MM.1S (cell line): ENCODE data around the gene POC1B.

Experiments used
- DNase-seq: peaks from one replicate; pipeline ENCODE4 v3.0.0-alpha.2; 2015
- H2AFZ ChIP-seq: fragments of 300-600 bp; sonication (generic); 2 replicates; pipeline ENCODE4 v1.6.0; 2016; ENCODE audit warnings: antibody characterized with exemption, low read length
- H3F3A ChIP-seq: fragments of 300-600 bp; sonication (generic); 2 replicates; pipeline ENCODE4 v1.6.1; 2016; ENCODE audit warnings: mild to moderate bottlenecking, antibody characterized with exemption, low read length, moderate library complexity, mixed read lengths; ENCODE audit not compliant: insufficient read depth
- H3K27ac ChIP-seq: fragments of 300-600 bp; sonication (generic); 2 replicates; pipeline ENCODE4 v1.5.1; 2016; ENCODE audit warnings: mild to moderate bottlenecking, low read length
- H3K27me3 ChIP-seq: fragments of 300-600 bp; sonication (generic); replicated peaks from 2 replicates; pipeline ENCODE4 v1.6.0; 2016; ENCODE audit warnings: low read length; ENCODE audit not compliant: insufficient read depth
- H3K36me3 ChIP-seq: fragments of 300-600 bp; sonication (generic); replicated peaks from 2 replicates; pipeline ENCODE4 v1.6.1; 2016; ENCODE audit warnings: mild to moderate bottlenecking, low read length, mixed read lengths; ENCODE audit not compliant: insufficient read depth
- H3K4me1 ChIP-seq: fragments of 300-600 bp; sonication (generic); 2 replicates; pipeline ENCODE4 v1.6.1; 2016; ENCODE audit warnings: low read length, mixed read lengths
- H3K4me2 ChIP-seq: fragments of 300-600 bp; sonication (generic); 2 replicates; pipeline ENCODE4 v1.6.0; 2016; ENCODE audit warnings: low read depth, low read length
- H3K4me3 ChIP-seq: fragments of 300-600 bp; sonication (generic); 2 replicates; pipeline ENCODE4 v1.5.1; 2016; ENCODE audit warnings: low read length, mixed read lengths
- H3K79me2 ChIP-seq: fragments of 300-600 bp; sonication (generic); 2 replicates; pipeline ENCODE4 v1.6.1; 2016; ENCODE audit warnings: mixed run types, low read length, mixed read lengths
- H3K9ac ChIP-seq: fragments of 300-600 bp; sonication (generic); 2 replicates; pipeline ENCODE4 v1.6.1; 2016; ENCODE audit warnings: low read length, mixed read lengths
- H3K9me2 ChIP-seq: fragments of 300-600 bp; sonication (generic); replicated peaks from 2 replicates; pipeline ENCODE4 v1.6.1; 2016; ENCODE audit warnings: mild to moderate bottlenecking, low read length, mixed read lengths; ENCODE audit not compliant: insufficient read depth
- H3K9me3 ChIP-seq: fragments of 300-600 bp; sonication (generic); replicated peaks from 2 replicates; pipeline ENCODE4 v1.6.1; 2016; ENCODE audit warnings: mild to moderate bottlenecking, low read length, mixed read lengths; ENCODE audit not compliant: insufficient read depth
- H4K20me1 ChIP-seq: fragments of 300-600 bp; sonication (generic); 2 replicates; pipeline ENCODE4 v1.6.1; 2016; ENCODE audit warnings: mild to moderate bottlenecking, low read length, moderate library complexity, mixed read lengths; ENCODE audit not compliant: insufficient read depth
- EZH2 ChIP-seq: fragments of 300-600 bp; sonication (generic); optimal IDR thresholded peaks from 2 replicates; pipeline ENCODE3; 2017; ENCODE audit warnings: low read depth, mild to moderate bottlenecking, antibody characterized with exemption, low read length, mixed read lengths
- EZH2phosphoT487 ChIP-seq: fragments of 300-600 bp; sonication (generic); IDR thresholded peaks from 2 replicates; pipeline ENCODE4 v1.6.1; 2018; ENCODE audit warnings: antibody characterized with exemption, low read length
- TF ChIP-seq, protein P1 (sequence below): fragments of 300-600 bp; sonication (generic); IDR thresholded peaks from 2 replicates; pipeline ENCODE4 v1.5.1; 2016; ENCODE audit warnings: antibody characterized with exemption, low read length, mixed read lengths

Gene POC1B

DNA sequence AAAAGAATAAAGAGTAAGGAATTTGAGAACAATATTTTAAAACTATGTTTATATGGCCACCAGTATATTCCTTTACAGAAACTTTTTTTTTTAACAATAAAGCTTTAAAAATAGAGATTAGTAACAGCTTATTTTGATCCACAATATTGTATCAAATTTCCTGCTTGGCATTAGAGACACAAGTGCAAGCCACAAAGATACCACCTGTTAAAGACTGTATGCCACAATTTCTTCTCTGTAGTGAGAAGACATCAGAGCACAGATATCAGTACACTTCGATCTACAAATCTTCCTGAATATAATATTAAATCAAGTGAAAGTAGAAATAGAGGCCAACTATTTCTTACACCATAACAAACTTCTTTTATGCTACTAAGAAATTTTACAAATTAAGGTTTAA, 69.3 kb downstream of the POC1B start:
- no peak for DNase-seq
- Histone ChIP-seq H3K27me3 (no peaks in the 10 kb centered on the region), H2AFZ (no peak overlapping the region), H4K20me1 (no peaks in the 10 kb centered on the region), H3K4me3 (no peak overlapping the region), H3K9ac (no peak overlapping the region), H3K36me3 (no peaks in the 10 kb centered on the region), H3K9me3 (no peaks in the 10 kb centered on the region), H3K9me2 (no peaks in the 10 kb centered on the region), H3K4me2 (no peak overlapping the region), H3F3A (no peaks in the 10 kb centered on the region), H3K4me1 (peaks cover 5% of the 10 kb centered on the region; the same call in 1 of the 2 replicates), H3K27ac (no peak overlapping the region), H3K79me2 (no peaks in the 10 kb centered on the region; the same call in 1 of the 2 replicates)
- TF ChIP-seq EZH2phosphoT487 (no peak), EZH2 (no peak)
- TF ChIP-seq, protein P1, sequence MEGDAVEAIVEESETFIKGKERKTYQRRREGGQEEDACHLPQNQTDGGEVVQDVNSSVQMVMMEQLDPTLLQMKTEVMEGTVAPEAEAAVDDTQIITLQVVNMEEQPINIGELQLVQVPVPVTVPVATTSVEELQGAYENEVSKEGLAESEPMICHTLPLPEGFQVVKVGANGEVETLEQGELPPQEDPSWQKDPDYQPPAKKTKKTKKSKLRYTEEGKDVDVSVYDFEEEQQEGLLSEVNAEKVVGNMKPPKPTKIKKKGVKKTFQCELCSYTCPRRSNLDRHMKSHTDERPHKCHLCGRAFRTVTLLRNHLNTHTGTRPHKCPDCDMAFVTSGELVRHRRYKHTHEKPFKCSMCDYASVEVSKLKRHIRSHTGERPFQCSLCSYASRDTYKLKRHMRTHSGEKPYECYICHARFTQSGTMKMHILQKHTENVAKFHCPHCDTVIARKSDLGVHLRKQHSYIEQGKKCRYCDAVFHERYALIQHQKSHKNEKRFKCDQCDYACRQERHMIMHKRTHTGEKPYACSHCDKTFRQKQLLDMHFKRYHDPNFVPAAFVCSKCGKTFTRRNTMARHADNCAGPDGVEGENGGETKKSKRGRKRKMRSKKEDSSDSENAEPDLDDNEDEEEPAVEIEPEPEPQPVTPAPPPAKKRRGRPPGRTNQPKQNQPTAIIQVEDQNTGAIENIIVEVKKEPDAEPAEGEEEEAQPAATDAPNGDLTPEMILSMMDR: no peak

DNA sequence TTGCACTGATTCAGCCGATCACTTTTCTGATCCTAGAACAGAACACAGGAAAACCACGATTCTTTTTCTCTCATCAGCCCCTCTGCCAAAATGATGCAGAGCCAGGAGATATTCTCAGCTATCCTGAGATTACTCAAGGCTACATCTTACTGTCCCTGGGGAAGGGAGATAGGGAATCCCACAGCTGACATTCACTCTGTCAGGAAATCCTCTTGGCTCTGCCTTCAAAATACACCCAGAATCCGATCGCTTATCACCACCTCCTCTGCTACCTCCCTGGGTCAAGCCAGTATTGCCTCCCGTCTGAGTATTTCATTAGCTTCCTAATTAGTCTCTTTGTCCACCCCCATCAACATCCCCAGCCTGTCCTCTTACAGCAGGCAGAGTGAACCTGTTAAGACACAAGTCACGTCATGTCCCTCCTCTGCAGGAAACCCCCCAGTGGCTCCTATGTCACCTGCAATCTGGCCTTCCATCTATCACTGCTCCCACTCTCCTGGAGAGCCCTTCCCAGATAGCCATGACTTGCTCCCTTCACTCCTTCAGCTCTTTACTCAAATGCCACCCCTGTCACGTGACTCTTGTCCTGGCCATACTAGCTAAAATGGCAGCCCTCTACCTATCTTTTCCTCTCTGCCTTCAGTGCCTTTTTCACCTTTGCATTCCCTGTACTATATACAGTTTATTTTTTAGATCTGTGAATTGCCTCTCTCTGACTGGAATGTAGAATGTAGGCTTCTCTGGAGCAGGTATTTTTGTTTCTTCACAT, 71.6 kb downstream of the POC1B start:
- no peaks in the 10 kb centered on the region for H3F3A ChIP-seq
- H2AFZ ChIP-seq: no peak overlapping the region
- H3K79me2 ChIP-seq: no peaks in the 10 kb centered on the region
- H4K20me1 ChIP-seq: no peaks in the 10 kb centered on the region
- H3K9me3 ChIP-seq: no peaks in the 10 kb centered on the region
- H3K27ac ChIP-seq: no peak overlapping the region
- TF ChIP-seq EZH2phosphoT487 (no peak), EZH2 (no peak)
- TF ChIP-seq, protein P1: no peak
- no peak overlapping the region for H3K9ac ChIP-seq
- no peaks in the 10 kb centered on the region for H3K36me3 ChIP-seq
- H3K4me1 ChIP-seq: no peaks in the 10 kb centered on the region
- no peaks in the 10 kb centered on the region for H3K9me2 ChIP-seq
- no peaks in the 10 kb centered on the region for H3K27me3 ChIP-seq
- H3K4me2 ChIP-seq: no peak overlapping the region
- no peak for DNase-seq
- no peak overlapping the region for H3K4me3 ChIP-seq

DNA sequence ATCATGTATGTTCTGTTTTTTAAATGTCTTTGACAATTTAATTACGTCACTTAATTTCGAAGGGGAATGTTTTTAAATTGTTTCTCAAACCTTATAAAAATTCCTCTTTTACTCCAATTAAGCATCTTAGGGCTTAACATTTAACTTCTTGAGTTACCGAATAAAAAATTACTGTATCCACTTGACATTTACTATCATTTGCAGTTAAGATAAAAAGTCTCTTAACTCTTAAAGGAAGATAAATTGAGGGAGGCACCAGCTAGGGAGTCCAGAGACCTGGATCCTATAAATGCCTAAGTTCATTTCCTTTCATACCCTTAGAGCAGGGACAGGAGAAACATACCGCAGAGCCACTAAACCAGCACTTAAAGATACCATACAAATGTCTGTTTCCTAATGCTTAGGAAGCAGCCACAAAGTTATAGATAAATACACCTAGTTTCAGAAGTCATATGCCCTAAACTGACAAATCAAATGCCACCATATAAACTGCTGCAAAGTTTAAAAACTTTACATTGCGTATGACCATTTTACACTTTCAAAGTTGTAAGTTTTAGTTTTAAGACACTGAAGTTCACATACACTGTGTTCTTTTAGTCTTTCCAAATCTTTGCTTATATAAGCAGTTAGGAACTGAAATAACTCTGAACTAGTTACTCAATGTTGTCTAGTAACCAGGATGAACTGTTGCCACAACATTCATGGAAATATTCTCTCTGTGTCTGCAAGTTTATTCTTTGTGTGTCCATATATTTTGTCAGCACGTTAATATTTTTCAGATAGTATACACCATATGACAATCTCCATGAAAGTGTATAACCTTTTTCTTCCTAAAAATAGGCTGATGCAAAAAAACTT, 72.5 kb downstream of the POC1B start:
- no peak overlapping the region for H3K9ac ChIP-seq
- no peaks in the 10 kb centered on the region for H3K79me2 ChIP-seq
- no peaks in the 10 kb centered on the region for H3F3A ChIP-seq
- H4K20me1 ChIP-seq: no peaks in the 10 kb centered on the region
- H3K9me3 ChIP-seq: no peaks in the 10 kb centered on the region
- H3K27me3 ChIP-seq: no peaks in the 10 kb centered on the region
- no peak overlapping the region for H3K4me2 ChIP-seq
- no peak overlapping the region for H2AFZ ChIP-seq
- H3K27ac ChIP-seq: no peak overlapping the region
- H3K36me3 ChIP-seq: no peaks in the 10 kb centered on the region
- no peaks in the 10 kb centered on the region for H3K4me1 ChIP-seq
- no peak for DNase-seq
- TF ChIP-seq, protein P1: no peak
- no peak for TF ChIP-seq EZH2phosphoT487
- TF ChIP-seq EZH2: no peak
- no peaks in the 10 kb centered on the region for H3K9me2 ChIP-seq
- H3K4me3 ChIP-seq: no peak overlapping the region
